SU-DHL-6 (cell line): ENCODE data around the gene RASA3.

ENCODE experiments used
- H2AFZ ChIP-seq: fragments of 200-600 bp; sonication (generic); 2 replicates; pipeline ENCODE4 v1.6.1; 2014; ENCODE audit warnings: low read depth, mild to moderate bottlenecking, moderate library complexity, mixed read lengths, antibody characterized with exemption, low read length; ENCODE audit not compliant: severe bottlenecking
- H3F3A ChIP-seq: fragments of 200-600 bp; shearing (Covaris generic); 2 replicates; pipeline ENCODE4 v1.6.0; 2016; ENCODE audit warnings: antibody characterized with exemption, mild to moderate bottlenecking; ENCODE audit not compliant: insufficient read depth
- H3K27ac ChIP-seq: fragments of 200-600 bp; sonication (generic); 2 replicates; pipeline ENCODE4 v1.5.1; 2016; ENCODE audit warnings: low read depth, mild to moderate bottlenecking, low read length, moderate library complexity, mixed read lengths
- H3K27me3 ChIP-seq: fragments of 200-600 bp; sonication (generic), shearing (Covaris generic); 2 replicates; pipeline ENCODE4 v1.6.0; 2014; ENCODE audit warnings: mild to moderate bottlenecking, low read length
- H3K36me3 ChIP-seq: fragments of 200-600 bp; sonication (generic); 2 replicates; pipeline ENCODE4 v1.6.1; 2014; ENCODE audit warnings: mild to moderate bottlenecking, low read length, mixed read lengths
- H3K4me2 ChIP-seq: fragments of 300-600, 200-600 bp; shearing (Covaris generic), sonication (generic); 2 replicates; pipeline ENCODE4 v1.6.0; 2014; ENCODE audit warnings: low read length, low read depth, mild to moderate bottlenecking; ENCODE audit not compliant: poor library complexity, severe bottlenecking
- H3K4me3 ChIP-seq: fragments of 200-600 bp; sonication (generic); 2 replicates; pipeline ENCODE4 v1.5.1; 2014; ENCODE audit warnings: antibody characterized with exemption, low read length, mild to moderate bottlenecking, mixed read lengths; ENCODE audit not compliant: insufficient read depth, poor library complexity, severe bottlenecking
- H3K79me2 ChIP-seq: fragments of 200-600 bp; sonication (generic); 2 replicates; pipeline ENCODE4 v1.6.1; 2014; ENCODE audit warnings: mild to moderate bottlenecking, low read length, moderate library complexity; ENCODE audit not compliant: insufficient read depth
- H3K9ac ChIP-seq: fragments of 200-600 bp; sonication (generic); 2 replicates; pipeline ENCODE4 v1.7.0; 2014; ENCODE audit warnings: mild to moderate bottlenecking, low read length
- H3K9me2 ChIP-seq: fragments of 200-600 bp; sonication (generic); replicated peaks from 2 replicates; pipeline ENCODE4 v1.6.1; 2014; ENCODE audit warnings: low read length; ENCODE audit not compliant: insufficient read depth
- H3K9me3 ChIP-seq: fragments of 200-600 bp; sonication (generic); 2 replicates; pipeline ENCODE4 v1.6.1; 2014; ENCODE audit warnings: low read length, mixed read lengths; ENCODE audit not compliant: insufficient read depth
- H4K20me1 ChIP-seq: fragments of 200-600 bp; sonication (generic); 2 replicates; pipeline ENCODE4 v1.6.1; 2014; ENCODE audit warnings: low read depth, mild to moderate bottlenecking, antibody characterized with exemption, low read length, moderate library complexity, mixed read lengths
- EZH2phosphoT487 ChIP-seq: fragments of 200-600 bp; sonication (generic), shearing (Covaris generic); conservative IDR thresholded peaks from 2 replicates; pipeline ENCODE4 v1.6.1; 2018; ENCODE audit warnings: mild to moderate bottlenecking, antibody characterized with exemption, low read length, moderate library complexity, mixed read lengths
- TF ChIP-seq, protein P1 (sequence below): fragments of 200-600 bp; sonication (generic); IDR thresholded peaks from one replicate; pipeline ENCODE4 v1.5.1; 2017; ENCODE audit warnings: antibody characterized with exemption, mild to moderate bottlenecking, low read length, moderate library complexity; ENCODE audit not compliant: insufficient read depth, poor library complexity, severe bottlenecking

RASA3 gene

DNA sequence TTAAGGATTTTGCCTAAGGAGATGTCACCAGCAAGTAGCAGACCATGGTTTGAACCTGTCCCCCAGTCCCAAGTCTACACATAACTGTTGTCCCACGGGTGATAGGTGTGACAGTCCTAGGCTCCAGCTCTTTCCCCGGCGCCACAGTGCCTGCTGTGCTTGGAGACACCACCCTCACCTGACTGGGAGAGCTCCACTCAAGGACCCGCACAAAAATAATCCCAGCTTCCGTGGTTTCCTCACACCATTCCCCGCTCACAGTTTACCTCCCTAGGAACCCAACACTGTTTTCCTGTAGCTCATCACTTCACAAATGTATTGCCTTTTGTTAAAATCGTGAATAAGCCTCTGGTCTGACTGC is 19.8 kb upstream of the RASA3 start:
- Histone ChIP-seq H2AFZ (no peak overlapping the region), H3F3A (no peaks in the 10 kb centered on the region), H3K9me3 (no peaks in the 10 kb centered on the region), H3K36me3 (no peaks in the 10 kb centered on the region), H3K27ac (no peak overlapping the region), H3K79me2 (no peaks in the 10 kb centered on the region), H3K9me2 (no peaks in the 10 kb centered on the region), H3K4me3 (no peak overlapping the region), H3K4me2 (no peak overlapping the region), H3K9ac (no peak overlapping the region), H3K27me3 (no peaks in the 10 kb centered on the region), H4K20me1 (no peaks in the 10 kb centered on the region)
- no peak for TF ChIP-seq EZH2phosphoT487

DNA sequence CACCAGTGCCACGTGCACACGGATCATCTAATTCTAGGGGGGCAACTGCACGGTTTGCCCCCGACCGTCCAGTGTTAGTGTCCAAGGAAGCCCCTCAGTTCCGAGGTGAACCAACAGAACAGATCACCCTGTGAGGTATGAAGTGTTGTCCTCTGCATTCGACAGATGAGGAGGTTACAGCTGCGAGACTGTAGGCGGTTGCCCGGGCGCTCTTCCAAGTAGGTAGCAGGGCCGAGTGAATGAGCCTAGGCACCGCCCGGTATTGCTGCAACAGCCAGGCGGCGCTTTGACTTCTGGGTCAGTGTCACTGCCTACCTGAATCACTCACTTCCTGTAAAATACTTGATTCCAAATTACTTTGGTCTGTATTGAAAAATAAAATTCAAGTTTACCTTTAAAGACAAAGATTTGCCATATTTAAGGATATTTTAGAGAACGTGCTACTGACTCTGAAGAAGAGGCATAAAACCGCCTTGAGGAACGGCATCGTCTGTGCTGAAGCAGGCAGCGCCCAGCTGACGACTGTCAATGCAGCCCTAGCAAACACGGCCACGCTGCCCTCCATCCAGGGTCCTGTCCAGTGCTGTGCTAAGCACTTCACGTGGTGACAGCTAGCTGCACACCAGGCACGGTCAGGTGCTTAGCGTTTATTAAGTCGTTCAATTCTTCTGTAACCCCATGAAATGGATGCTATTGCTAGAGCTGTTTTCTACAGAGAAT is 19.3 kb upstream of the RASA3 start:
- TF ChIP-seq, protein P1, sequence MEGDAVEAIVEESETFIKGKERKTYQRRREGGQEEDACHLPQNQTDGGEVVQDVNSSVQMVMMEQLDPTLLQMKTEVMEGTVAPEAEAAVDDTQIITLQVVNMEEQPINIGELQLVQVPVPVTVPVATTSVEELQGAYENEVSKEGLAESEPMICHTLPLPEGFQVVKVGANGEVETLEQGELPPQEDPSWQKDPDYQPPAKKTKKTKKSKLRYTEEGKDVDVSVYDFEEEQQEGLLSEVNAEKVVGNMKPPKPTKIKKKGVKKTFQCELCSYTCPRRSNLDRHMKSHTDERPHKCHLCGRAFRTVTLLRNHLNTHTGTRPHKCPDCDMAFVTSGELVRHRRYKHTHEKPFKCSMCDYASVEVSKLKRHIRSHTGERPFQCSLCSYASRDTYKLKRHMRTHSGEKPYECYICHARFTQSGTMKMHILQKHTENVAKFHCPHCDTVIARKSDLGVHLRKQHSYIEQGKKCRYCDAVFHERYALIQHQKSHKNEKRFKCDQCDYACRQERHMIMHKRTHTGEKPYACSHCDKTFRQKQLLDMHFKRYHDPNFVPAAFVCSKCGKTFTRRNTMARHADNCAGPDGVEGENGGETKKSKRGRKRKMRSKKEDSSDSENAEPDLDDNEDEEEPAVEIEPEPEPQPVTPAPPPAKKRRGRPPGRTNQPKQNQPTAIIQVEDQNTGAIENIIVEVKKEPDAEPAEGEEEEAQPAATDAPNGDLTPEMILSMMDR, result no peak
- no peak for TF ChIP-seq EZH2phosphoT487
- no peak overlapping the region for H3K4me2 ChIP-seq
- H4K20me1 ChIP-seq, result no peaks in the 10 kb centered on the region
- no peaks in the 10 kb centered on the region for H3K79me2 ChIP-seq
- H3K9ac ChIP-seq, result no peak overlapping the region
- H2AFZ ChIP-seq, result no peak overlapping the region
- no peak overlapping the region for H3K4me3 ChIP-seq
- no peaks in the 10 kb centered on the region for H3K9me2 ChIP-seq
- no peak overlapping the region for H3K27ac ChIP-seq
- no peaks in the 10 kb centered on the region for H3K36me3 ChIP-seq
- no peaks in the 10 kb centered on the region for H3K27me3 ChIP-seq
- no peaks in the 10 kb centered on the region for H3K9me3 ChIP-seq
- no peaks in the 10 kb centered on the region for H3F3A ChIP-seq

DNA sequence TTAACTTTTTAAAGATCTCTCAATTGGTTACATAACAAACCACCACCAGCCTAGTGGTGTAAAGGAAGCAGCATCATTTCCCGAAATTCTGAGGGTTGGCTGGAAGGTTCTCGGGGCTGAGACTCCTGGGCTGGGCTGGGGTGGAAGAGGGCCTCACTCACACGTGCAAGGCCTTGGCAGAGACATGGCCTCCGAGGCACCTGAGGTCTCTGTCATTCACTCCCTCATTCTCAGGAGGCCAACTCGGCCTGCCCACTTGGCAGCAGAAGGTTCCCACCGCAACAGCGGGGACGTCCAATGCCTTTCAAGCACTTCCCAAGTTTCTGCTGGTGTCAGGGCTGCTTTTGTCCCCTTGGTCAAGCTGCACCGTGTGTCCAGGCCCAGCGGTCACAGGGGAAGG is 18.6 kb upstream of the RASA3 start:
- H2AFZ ChIP-seq, result no peak overlapping the region
- no peak overlapping the region for H3K4me2 ChIP-seq
- H3K4me3 ChIP-seq, result no peak overlapping the region
- H3K36me3 ChIP-seq, result no peaks in the 10 kb centered on the region
- H3K9ac ChIP-seq, result no peak overlapping the region
- H3K9me3 ChIP-seq, result no peaks in the 10 kb centered on the region
- H3K9me2 ChIP-seq, result no peaks in the 10 kb centered on the region
- no peaks in the 10 kb centered on the region for H3K79me2 ChIP-seq
- no peak overlapping the region for H3K27ac ChIP-seq
- no peaks in the 10 kb centered on the region for H3K27me3 ChIP-seq
- H4K20me1 ChIP-seq, result no peaks in the 10 kb centered on the region
- no peak for TF ChIP-seq EZH2phosphoT487
- TF ChIP-seq, protein P1, result no peak
- no peaks in the 10 kb centered on the region for H3F3A ChIP-seq
